ENCODE data around the gene ANAPC2.

GRCh38 chr9:137234055-137234697 is 45.8 kb upstream of the ANAPC2 start:
- no peak for TF ChIP-seq CTCF (IDR thresholded peaks at IDR 0.05)
- no peak for TF ChIP-seq REST (IDR thresholded peaks at IDR 0.05; ENCODE audit: insufficient read depth in 1 of 2, low read depth in 2 of 2, low read length in 1 of 2)
- no peak for TF ChIP-seq POLR2AphosphoS5 (IDR thresholded peaks at IDR 0.05; ENCODE audit: low read depth, low read length)
- no peak for TF ChIP-seq SIN3A (IDR thresholded peaks at IDR 0.05; ENCODE audit: borderline replicate concordance, insufficient read depth, low read depth, low read length)

Data from Panc1 (cell line).